ENCODE measurements around the gene TNRC6A.
"Not testable (repeated sequence)": the region's sequence is repeated elsewhere in the genome, so short reads cannot be mapped to it uniquely, and the experiment has no call there.

TNRC6A gene

GRCh38 chr16:24700549-24701392 is 28.7 kb upstream of the TNRC6A start:
- TF ChIP-seq CTCF (IDR thresholded peaks at IDR 0.05; ENCODE audit: borderline replicate concordance, insufficient read depth, low read depth, low read length): no peak

GRCh38 chr16:24701521-24701951 is 27.9 kb upstream of the TNRC6A start:
- TF ChIP-seq CTCF (IDR thresholded peaks at IDR 0.05; ENCODE audit: borderline replicate concordance, insufficient read depth, low read depth, low read length): no peak
- no peak overlapping the region for H3K4me3 ChIP-seq (ENCODE audit: low read depth, low read length)

More at GRCh38 chr16:24700549-24701392, 28.7 kb upstream of the TNRC6A start:
- no peak overlapping the region for H3K4me3 ChIP-seq (ENCODE audit: low read depth, low read length)

GRCh38 chr16:24707760-24708159 is 21.7 kb upstream of the TNRC6A start:
- not testable (repeated sequence) for H3K4me3 ChIP-seq (ENCODE audit: low read depth, low read length)

GRCh38 chr16:24713379-24713778 is 16.1 kb upstream of the TNRC6A start:
- no peak for TF ChIP-seq CTCF (IDR thresholded peaks at IDR 0.05; ENCODE audit: borderline replicate concordance, insufficient read depth, low read depth, low read length)
- no peak overlapping the region for H3K4me3 ChIP-seq (ENCODE audit: low read depth, low read length)

- H3K4me3 ChIP-seq (ENCODE audit: low read depth, low read length): no peak overlapping the region
- TF ChIP-seq CTCF (IDR thresholded peaks at IDR 0.05; ENCODE audit: borderline replicate concordance, insufficient read depth, low read depth, low read length): no peak
Measured at GRCh38 chr16:24717411-24717810, 12.0 kb upstream of the TNRC6A start.

GRCh38 chr16:24718967-24719521 is 10.4 kb upstream of the TNRC6A start:
- H3K4me3 ChIP-seq (ENCODE audit: low read depth, low read length): no peak overlapping the region
- TF ChIP-seq CTCF (IDR thresholded peaks at IDR 0.05; ENCODE audit: borderline replicate concordance, insufficient read depth, low read depth, low read length): no peak

- TF ChIP-seq CTCF (IDR thresholded peaks at IDR 0.05; ENCODE audit: borderline replicate concordance, insufficient read depth, low read depth, low read length): no peak
- no peak overlapping the region for H3K4me3 ChIP-seq (ENCODE audit: low read depth, low read length)
Measured at GRCh38 chr16:24721830-24722238, 7.6 kb upstream of the TNRC6A start.
